GM15510 (cell line): ENCODE data around the gene TXNRD1.

Experiments
- POLR2A ChIP-seq: IDR thresholded peaks from 3 replicates; pipeline ENCODE4 v1.6.1; 2011; ENCODE audit warnings: borderline replicate concordance; ENCODE audit not compliant: insufficient read length; ENCODE audit errors: extremely low read depth

Gene TXNRD1

DNA sequence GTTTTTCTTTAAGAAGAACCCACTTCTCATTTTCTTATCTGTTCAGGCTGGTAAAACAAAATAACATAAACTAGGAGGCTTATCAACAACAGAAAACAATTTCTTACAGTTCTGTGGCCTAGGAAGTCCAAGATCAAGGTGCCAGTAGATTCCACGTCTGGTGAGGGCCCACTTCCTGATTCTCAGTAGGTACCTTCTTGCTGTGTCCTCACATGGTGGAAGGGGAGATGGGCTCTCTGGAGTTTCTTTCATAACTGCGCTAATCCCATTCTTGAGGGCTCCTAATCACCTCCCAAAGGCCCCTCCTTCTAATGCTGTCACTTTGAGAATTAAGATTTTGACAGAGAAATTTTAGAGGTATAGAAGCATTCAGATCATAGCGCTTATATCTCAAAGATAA, 33.4 kb downstream of the TXNRD1 start:
- TF ChIP-seq POLR2A = no peak

DNA sequence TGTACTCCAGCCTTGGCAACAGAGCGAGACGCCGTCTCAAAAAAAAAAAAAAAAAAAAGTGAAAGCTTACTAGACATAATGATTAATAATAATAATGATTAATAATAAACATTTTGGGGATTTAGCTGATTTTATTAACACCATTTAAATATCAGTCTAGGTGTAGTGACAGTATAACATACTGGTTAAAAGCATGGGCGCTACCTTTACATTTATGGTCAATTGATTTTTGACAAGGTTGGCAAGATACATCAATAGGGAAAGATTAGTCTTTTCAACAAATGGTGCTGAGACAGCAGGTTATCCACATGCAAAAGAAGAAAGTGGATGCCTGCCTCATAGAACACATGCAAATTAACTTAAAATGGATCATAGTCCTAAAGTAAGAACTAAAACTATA, 34.3 kb downstream of the TXNRD1 start:
- TF ChIP-seq POLR2A = no peak

DNA sequence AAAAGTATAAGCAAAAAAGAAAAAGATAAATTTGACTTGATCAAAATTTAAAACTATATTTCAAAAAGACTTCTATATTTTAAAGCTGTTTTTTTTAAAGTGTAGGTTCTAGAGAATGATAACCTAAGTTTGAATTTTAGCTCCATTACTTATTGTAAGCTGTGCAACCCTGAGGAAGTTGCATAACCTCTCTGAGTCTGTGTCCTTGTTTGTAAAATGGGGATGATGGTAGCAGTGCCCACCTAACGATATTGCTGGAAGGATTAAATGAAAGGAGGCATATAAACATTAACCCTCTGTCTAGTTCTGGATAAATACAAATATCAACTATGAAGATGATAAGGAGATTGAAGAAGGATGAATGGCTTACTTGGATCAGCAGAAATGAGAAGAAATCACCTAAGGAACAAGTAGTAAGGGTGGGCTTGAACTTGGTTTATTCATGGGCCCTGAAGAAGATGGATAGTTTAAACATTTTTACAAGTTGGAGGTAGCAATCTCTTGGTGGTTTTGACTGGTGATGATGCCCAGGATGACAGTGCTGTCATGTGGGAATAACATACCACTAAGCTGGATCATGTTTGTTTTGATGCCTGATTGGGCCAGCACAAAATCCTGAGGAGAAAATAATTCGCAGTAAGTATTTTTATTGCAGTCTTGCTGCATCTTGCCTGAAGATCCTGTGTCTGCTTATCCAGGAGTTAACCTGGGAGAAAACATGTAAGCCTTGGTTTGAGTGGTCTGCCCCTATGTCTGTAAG, 35.0 kb downstream of the TXNRD1 start:
- no peak for TF ChIP-seq POLR2A

DNA sequence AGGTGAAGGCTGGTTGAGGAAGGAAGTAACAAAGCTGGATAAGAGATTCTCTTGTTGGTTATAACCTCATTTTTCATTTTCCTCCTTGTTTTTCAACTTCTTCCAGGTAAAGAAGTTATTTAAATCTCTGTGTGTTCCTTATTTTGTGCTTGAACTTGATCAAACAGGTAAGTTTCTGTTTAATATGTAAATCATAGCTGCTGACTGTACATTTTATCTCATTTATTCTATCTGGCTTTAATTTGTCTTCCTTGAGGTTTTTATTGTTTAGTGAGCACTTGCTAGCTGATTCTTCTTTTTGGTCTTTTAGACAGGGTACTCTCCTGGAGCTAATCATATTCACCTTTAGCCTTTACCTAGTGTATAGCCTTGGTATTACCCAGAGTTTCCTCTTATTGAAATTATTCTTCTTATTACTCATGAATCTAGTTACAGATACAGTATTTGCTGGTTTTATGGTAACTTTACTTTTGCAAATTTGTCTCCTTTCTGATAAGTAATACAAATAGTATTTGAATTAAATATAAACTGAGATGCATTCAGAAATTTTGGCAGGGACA, 42.4 kb downstream of the TXNRD1 start:
- TF ChIP-seq POLR2A = no peak

DNA sequence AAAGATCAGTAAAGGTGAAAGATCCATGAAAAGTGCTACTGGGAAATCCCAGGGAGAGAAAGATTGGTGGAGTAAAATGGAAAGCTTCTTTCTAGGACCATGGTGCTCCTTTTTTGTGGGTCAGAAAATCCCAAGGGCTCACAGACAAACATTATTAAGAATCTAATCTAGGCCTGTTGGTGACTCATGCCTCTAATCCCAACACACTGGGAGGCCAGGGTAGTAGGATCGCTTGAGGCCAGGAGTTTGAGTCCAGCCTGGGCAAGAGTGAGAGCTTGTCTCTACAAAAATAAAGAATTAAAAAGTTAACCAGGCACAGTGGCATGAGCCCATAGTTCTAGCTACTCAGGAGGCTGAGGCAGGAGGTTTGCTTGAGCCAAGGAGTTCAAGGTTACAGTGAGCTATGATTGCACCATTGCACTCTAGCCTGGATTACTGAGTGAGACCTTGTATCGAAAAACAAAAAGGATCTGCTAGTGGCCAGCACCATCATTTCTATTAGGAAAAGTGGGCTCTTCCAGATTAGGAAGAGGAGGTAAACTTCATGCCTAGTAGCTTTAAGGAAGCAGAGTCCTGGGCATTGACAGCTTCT, 43.0 kb downstream of the TXNRD1 start:
- TF ChIP-seq POLR2A = no peak

DNA sequence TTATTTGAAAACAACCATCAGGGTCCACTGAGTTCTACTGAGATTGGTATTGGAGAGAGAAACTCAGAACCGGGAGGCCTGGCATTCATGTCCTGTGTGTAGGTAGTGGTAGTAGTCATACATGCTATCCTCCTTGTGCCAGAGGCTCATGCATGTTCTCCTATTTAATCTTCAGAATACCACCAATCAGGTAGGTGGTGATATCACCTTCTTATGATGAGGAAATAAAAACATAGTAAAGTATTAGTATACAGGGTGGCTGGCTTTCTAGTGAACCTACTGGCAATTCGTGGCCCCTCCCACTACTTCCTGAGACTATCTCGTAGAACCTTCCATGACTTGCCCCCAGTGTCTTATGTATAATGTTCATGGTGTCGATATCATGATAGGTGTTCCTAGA, 47.4 kb downstream of the TXNRD1 start:
- no peak for TF ChIP-seq POLR2A

DNA sequence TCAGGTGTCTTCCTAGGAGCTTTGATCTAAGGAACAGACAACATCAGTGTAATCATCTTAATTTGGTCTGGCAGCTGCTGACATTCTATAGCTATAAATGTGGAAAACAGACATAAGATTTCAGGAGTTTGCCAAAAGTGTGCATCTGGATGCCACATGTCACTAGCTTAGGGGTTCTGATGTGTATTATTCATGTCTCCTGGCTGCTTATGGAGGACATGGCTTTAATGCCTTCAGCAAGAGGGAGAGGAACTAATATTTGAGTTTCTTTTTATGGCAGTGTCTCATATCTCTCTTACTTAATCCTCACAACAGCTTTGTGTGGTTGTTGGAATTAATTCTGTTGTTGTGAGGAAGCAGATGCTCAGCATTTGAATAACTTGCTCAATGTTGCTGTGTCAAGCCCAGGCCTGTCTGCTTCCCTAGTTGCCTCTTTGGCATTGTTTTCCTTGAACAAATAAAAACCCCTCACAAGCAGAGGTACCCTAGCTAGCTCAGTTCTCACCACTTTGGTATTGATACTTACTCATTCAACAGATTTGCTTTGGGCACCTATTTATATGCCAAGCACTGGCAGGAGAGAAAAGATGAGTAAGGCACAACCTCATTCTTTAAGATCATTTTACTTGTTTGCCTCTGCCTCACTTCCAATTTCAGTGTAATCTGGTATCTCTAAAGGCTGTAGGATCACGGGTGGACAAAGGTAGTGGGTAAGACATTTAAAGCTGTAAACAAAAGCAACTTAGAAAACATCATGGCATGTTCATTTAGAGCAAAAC, 48.2 kb downstream of the TXNRD1 start:
- TF ChIP-seq POLR2A = no peak

DNA sequence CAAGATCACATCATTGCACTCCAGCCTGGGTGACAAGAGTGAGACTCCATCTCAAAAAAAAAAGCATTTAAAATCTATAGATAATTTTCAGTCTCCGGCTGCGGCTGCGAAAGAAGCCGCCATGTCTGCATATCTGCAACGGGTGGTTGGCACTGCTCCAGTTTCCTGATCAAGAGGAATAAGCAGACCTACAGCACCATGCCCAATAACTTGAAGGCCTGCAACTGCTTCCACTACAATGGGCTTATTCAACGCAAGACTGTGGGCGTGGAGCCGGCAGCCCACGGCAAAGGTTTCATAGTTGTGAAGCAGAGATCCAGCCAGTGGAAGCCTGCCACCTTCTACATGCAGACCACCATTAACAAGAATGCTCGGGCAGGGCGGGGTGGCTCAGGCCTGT, 57.4 kb downstream of the TXNRD1 start:
- TF ChIP-seq POLR2A = no peak

DNA sequence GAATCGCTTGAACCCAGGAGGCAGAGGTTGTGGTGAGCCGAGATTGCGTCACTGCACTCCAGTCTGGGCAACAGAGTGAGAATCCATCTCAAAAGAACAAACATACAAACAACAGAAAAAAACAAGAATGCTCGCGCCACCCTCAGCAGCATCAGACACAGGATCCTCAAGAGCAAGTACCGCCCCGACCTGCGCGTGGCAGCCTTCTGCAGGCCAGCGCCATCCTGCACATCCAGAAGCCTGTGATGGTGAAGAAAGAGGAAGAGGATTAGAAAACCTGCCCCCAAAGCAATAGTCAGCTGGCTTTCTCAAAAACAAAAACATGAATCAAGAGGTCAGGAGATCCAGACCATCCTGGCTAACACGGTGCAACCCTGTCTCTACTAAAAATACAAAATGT, 57.9 kb downstream of the TXNRD1 start:
- no peak for TF ChIP-seq POLR2A

DNA sequence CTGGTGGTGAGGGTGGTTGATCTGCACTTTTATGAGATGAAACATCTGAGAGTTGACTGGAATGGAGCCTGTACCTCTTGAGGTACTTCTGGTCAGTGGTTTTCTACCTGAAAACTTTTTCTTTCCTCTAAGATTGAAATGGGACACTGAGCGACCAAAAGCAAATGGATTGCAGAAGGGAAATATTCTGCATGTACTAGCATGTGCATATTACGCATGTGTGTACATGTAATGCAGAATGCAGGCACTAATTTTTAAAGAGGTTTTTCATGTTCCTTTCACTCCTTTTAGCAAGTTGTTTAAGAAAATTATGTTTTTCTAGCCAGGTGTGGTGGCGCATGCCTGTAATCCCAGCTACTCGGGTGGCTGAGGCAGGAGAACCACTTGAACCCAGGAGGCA, 59.2 kb downstream of the TXNRD1 start:
- no peak for TF ChIP-seq POLR2A

DNA sequence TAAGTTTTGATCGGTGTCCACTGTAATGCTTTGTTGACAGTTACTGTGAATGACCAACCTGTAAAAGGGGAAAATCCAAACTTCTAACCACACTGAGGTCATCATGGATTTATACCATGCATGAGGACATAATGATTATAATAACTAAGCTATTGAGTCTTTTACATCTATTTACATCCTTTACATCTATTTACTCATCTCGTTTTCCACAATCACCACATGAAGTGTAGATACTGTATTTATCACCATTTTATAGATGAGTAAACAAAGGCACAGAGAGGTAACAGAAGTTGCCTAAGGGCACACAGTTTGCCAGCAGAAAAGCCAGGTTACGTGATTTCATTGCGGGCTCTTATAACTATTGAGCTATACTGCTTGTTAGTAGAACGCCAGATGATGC, 60.1 kb downstream of the TXNRD1 start:
- no peak for TF ChIP-seq POLR2A

DNA sequence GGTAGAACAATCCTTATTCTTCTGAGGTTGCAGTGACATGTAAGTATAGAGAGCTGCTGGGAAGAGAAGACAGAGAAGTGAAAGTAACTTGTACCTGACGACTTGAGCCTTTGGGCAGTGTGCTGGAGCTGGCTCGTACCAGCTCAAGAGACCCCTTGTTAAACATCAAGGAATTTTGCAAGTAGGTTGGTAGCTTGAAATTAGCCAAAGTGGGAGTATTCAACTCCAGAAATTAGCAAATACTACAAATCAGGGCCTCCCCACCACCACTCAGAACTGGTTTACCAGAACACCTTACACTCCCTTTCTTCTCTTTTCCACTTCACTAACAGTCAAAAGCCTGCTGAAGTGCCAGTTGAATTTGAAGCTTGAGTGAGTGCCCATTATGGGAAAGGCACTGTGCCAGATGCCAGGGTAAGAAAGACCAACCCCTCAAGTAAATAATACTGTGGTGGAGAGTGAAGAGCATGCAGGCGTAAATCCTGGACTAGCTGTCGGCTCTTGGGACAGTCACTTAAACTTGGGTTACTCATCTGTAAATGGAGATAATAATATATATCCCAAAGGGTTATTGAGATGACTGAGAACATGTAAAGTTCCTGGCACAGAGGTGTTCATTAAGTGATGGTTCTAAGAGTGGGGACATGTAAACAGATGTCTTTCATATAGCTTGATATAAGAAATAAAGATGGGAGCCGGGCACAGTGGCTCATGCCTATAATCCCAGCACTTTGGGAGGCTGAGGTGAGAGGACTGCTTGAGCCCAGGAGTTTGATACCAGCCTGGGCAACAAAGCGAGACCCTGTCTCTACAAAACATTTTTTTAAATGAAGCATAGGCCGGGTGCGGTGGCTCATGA, 60.9 kb downstream of the TXNRD1 start:
- TF ChIP-seq POLR2A = no peak

DNA sequence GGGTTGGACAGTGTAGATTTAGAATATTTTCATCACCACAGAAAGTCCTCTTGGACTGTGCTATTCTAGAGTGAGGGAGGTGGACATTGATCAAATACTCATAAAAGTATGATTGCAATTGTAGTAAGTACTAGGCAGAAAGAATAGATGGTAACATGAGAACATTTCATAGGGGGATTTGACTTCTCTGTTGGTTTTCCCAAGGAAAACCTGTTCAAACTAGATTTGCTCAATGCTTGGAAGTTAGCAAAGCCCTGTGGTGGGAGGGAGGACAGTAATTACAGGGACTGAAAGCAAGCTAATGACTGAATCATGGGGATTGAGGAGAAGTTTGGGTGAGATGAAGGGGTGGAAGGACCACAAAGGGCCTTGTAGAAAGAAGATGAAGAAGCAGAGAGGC, 63.6 kb downstream of the TXNRD1 start:
- no peak for TF ChIP-seq POLR2A

DNA sequence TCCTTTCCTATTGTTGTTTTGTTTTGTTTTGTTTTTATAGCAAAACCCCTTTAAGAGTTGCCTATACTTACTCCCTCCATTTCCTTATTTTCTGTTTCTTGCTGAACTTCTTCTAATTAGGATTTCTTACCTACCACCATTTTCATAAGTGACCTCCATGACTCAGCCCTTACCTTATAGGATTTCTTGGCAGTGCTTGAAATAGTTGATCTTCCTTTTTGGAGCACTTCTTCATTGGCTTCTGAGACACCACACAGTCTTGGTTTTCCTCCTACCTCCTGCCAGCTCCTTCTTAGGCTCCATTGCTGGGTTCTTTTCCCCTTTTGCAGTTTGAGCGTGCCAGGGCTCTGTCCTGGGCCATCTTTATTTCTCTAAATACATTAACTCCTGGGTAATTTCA, 64.5 kb downstream of the TXNRD1 start:
- no peak for TF ChIP-seq POLR2A
